HAP-1 (cell line): ENCODE measurements around the gene MAN1C1.
"Not testable (repeated sequence)": the region's sequence is repeated elsewhere in the genome, so short reads cannot be mapped to it uniquely, and the experiment has no call there.

ENCODE experiments used
- DNase-seq, 2 experiments: peaks; one replicate each; pipeline ENCODE4 v3.0.0-alpha.2; 2016 to 2020; ENCODE audit warnings: low spot score in 2 of 2
- H3K27me3 ChIP-seq: fragments of 250-450 bp; sonication (Bioruptor Pico); 2 replicates; pipeline ENCODE4 v1.5.1; 2020; ENCODE audit warnings: low read depth, mild to moderate bottlenecking, moderate library complexity
- H3K36me3 ChIP-seq: fragments of 250-450 bp; sonication (Bioruptor Pico); replicated peaks from 2 replicates; pipeline ENCODE4 v1.5.1; 2020; ENCODE audit warnings: mild to moderate bottlenecking
- H3K4me1 ChIP-seq: fragments of 250-450 bp; sonication (Bioruptor Pico); 2 replicates; pipeline ENCODE4 v1.5.1; 2020; ENCODE audit warnings: mild to moderate bottlenecking
- H3K4me3 ChIP-seq: fragments of 250-450 bp; sonication (Bioruptor Pico); 2 replicates; pipeline ENCODE4 v1.5.1; 2020; ENCODE audit warnings: mild to moderate bottlenecking, moderate library complexity
- H3K9me3 ChIP-seq: fragments of 250-450 bp; sonication (Bioruptor Pico); 2 replicates; pipeline ENCODE4 v1.5.1; 2020; ENCODE audit warnings: mild to moderate bottlenecking, moderate library complexity
- in situ Hi-C: fragments of 300-500 bp; cut with MboI; formaldehyde crosslinking; loops from 3 replicates; pipeline ENCODE4 v1.14.3; 2020; ENCODE audit warnings: low sequenced_read_pairs, inconsistent platforms, mixed read lengths

The MAN1C1 gene

GRCh38 chr1:25697435-25698217 lies 81.0 kb downstream of the MAN1C1 start:
- no peak for DNase-seq
- Histone ChIP-seq H3K9me3 (no peaks in the 10 kb centered on the region), H3K27me3 (no peaks in the 10 kb centered on the region), H3K36me3 (no peaks in the 10 kb centered on the region), H3K4me3 (no peak overlapping the region), H3K4me1 (0 out of 2 replicates have a peak, but pooled peaks cover 4% of the 10 kb centered on the region)
- in situ Hi-C loops = no loop called here

GRCh38 chr1:25698252-25698651 lies 81.7 kb downstream of the MAN1C1 start:
- Histone ChIP-seq H3K4me3 (no peak overlapping the region), H3K4me1 (0 out of 2 replicates have a peak, but pooled peaks cover 4% of the 10 kb centered on the region), H3K9me3 (no peaks in the 10 kb centered on the region), H3K36me3 (no peaks in the 10 kb centered on the region), H3K27me3 (no peaks in the 10 kb centered on the region)
- DNase-seq = no peak
- in situ Hi-C loops = no loop called here

GRCh38 chr1:25699059-25699458 lies 82.5 kb downstream of the MAN1C1 start:
- H3K4me1 ChIP-seq, DNase-seq, in situ Hi-C loops, H3K9me3 ChIP-seq, H3K27me3 ChIP-seq, H3K36me3 ChIP-seq, H3K4me3 ChIP-seq: not testable (repeated sequence)

GRCh38 chr1:25699500-25700143 lies 83.0 kb downstream of the MAN1C1 start:
- 0 out of 2 replicates have a peak, but pooled peaks cover 4% of the 10 kb centered on the region for H3K4me1 ChIP-seq
- peak; percentile 14 to 22 for DNase-seq
- no peaks in the 10 kb centered on the region for H3K27me3 ChIP-seq
- no peak overlapping the region for H3K4me3 ChIP-seq
- H3K9me3 ChIP-seq = no peaks in the 10 kb centered on the region
- in situ Hi-C loops = no loop called here
- H3K36me3 ChIP-seq = no peaks in the 10 kb centered on the region

- in situ Hi-C loops = no loop called here
- 0 out of 2 replicates have a peak, but pooled peaks cover 4% of the 10 kb centered on the region for H3K4me1 ChIP-seq
- DNase-seq = no peak
- no peak overlapping the region for H3K4me3 ChIP-seq
- H3K36me3 ChIP-seq = no peaks in the 10 kb centered on the region
- no peaks in the 10 kb centered on the region for H3K27me3 ChIP-seq
- no peaks in the 10 kb centered on the region for H3K9me3 ChIP-seq
Measured at GRCh38 chr1:25700144-25700523, 83.5 kb downstream of the MAN1C1 start.

GRCh38 chr1:25700626-25701025 lies 84.0 kb downstream of the MAN1C1 start:
- Histone ChIP-seq H3K4me3 (no peak overlapping the region), H3K36me3 (no peaks in the 10 kb centered on the region), H3K27me3 (no peaks in the 10 kb centered on the region), H3K4me1 (0 out of 2 replicates have a peak, but pooled peaks cover 4% of the 10 kb centered on the region), H3K9me3 (no peaks in the 10 kb centered on the region)
- in situ Hi-C loops = no loop called here
- DNase-seq = peak in 1 of 2 experiments; percentile 43

GRCh38 chr1:25701030-25701785 lies 84.6 kb downstream of the MAN1C1 start:
- H3K4me3 ChIP-seq = no peak overlapping the region
- H3K27me3 ChIP-seq = no peaks in the 10 kb centered on the region
- in situ Hi-C loops = no loop called here
- H3K4me1 ChIP-seq = 0 out of 2 replicates have a peak, but pooled peaks cover 4% of the 10 kb centered on the region
- H3K9me3 ChIP-seq = no peaks in the 10 kb centered on the region
- DNase-seq = no peak
- no peaks in the 10 kb centered on the region for H3K36me3 ChIP-seq

- H3K4me1 ChIP-seq = 0 out of 2 replicates have a peak, but pooled peaks cover 4% of the 10 kb centered on the region
- no peaks in the 10 kb centered on the region for H3K9me3 ChIP-seq
- H3K27me3 ChIP-seq = no peaks in the 10 kb centered on the region
- in situ Hi-C loops = no loop called here
- DNase-seq = no peak
- H3K4me3 ChIP-seq = no peak overlapping the region
- H3K36me3 ChIP-seq = no peaks in the 10 kb centered on the region
Measured at GRCh38 chr1:25702101-25702775, 85.6 kb downstream of the MAN1C1 start.

GRCh38 chr1:25703041-25703440 lies 86.5 kb downstream of the MAN1C1 start:
- in situ Hi-C loops = no loop called here
- Histone ChIP-seq H3K36me3 (no peaks in the 10 kb centered on the region), H3K27me3 (no peaks in the 10 kb centered on the region), H3K9me3 (no peaks in the 10 kb centered on the region), H3K4me3 (no peak overlapping the region), H3K4me1 (peaks cover 4% of the 10 kb centered on the region; the same call in 1 of the 2 replicates)
- DNase-seq = no peak

- H3K9me3 ChIP-seq = no peaks in the 10 kb centered on the region
- no peak for DNase-seq
- peaks cover 4% of the 10 kb centered on the region; the same call in 1 of the 2 replicates for H3K4me1 ChIP-seq
- no peaks in the 10 kb centered on the region for H3K36me3 ChIP-seq
- no peak overlapping the region for H3K4me3 ChIP-seq
- in situ Hi-C loops = no loop called here
- H3K27me3 ChIP-seq = no peaks in the 10 kb centered on the region
Measured at GRCh38 chr1:25703671-25704266, 87.2 kb downstream of the MAN1C1 start.

GRCh38 chr1:25704267-25704691 lies 87.7 kb downstream of the MAN1C1 start:
- Histone ChIP-seq H3K36me3 (no peaks in the 10 kb centered on the region), H3K4me1 (peaks cover 4% of the 10 kb centered on the region; the same call in 1 of the 2 replicates), H3K9me3 (no peaks in the 10 kb centered on the region), H3K4me3 (no peak overlapping the region), H3K27me3 (no peaks in the 10 kb centered on the region)
- in situ Hi-C loops = no loop called here
- no peak for DNase-seq

- Histone ChIP-seq H3K4me3 (no peak overlapping the region), H3K36me3 (no peaks in the 10 kb centered on the region), H3K4me1 (no peaks in the 10 kb centered on the region; the same call in 1 of the 2 replicates), H3K27me3 (no peaks in the 10 kb centered on the region), H3K9me3 (no peaks in the 10 kb centered on the region)
- DNase-seq = no peak
- in situ Hi-C loops = no loop called here
Measured at GRCh38 chr1:25705699-25706098, 89.1 kb downstream of the MAN1C1 start.
